ENCODE results near the gene OR51T1. TPM values are rescaled to one million over a fixed set of nuclear protein-coding genes. Genes with fewer than 3 reads are reported as not detected.

OR51T1 gene
- total and polyA plus RNA-seq, 2 donors (not counting 1 experiment from before 2014, with no cell fraction given), result not detected

DNA sequence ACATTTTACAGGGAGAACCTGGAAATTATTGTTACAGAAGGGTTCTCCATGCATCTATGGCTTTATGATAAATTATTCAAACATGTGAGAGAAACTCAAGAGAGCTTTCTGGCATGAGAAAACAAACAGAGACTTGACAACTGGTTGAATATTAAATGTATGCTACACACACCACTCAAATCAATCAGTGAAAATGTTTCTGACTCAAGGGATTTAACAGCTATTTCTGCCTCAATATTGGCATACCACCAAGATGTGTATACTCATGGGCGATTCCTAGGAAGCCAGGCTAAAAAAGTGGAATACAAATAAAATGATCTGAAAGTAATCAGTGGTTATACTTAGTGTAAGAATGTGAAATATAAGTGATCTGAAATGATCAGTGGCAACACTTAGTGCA lies 15.8 kb upstream of the OR51T1 start:
- Histone ChIP-seq H3K36me3 (replicated peaks in 1 of 2; ENCODE audit: control extremely low read depth in 1 of 2, control insufficient read depth in 1 of 2, extremely low read depth in 1 of 2, insufficient read depth in 2 of 2, low read length in 1 of 2) (no peaks in the 10 kb centered on the region), H3K4me3 (ENCODE audit: control extremely low read depth in 1 of 5, extremely low read depth in 1 of 5, insufficient read depth in 1 of 5, low read depth in 2 of 5, low read length in 4 of 5) (no peak overlapping the region), H3K79me2 (ENCODE audit: control insufficient read depth, insufficient read depth, low read length) (no peaks in the 10 kb centered on the region), H3K4me1 (ENCODE audit: control insufficient read depth in 2 of 2, insufficient read depth in 2 of 2, low read length in 2 of 2) (no peaks in the 10 kb centered on the region), H2AFZ (ENCODE audit: insufficient read depth, low read depth, low read length, poor library complexity, severe bottlenecking) (no peak overlapping the region), H3K9me3 (ENCODE audit: control extremely low read depth in 1 of 3, control insufficient read depth in 2 of 3, insufficient read depth in 1 of 3, low read length in 2 of 3) (no peaks in the 10 kb centered on the region), H4K20me1 (ENCODE audit: control insufficient read depth, insufficient read depth, low read length, poor library complexity, severe bottlenecking) (no peaks in the 10 kb centered on the region), H3K9ac (ENCODE audit: low read length) (no peak overlapping the region), H3K27ac (ENCODE audit: low read length in 2 of 2) (no peak overlapping the region), H3K4me2 (replicated peaks; ENCODE audit: low read depth, low read length, poor library complexity, severe bottlenecking) (no peak overlapping the region), H3K27me3 (replicated peaks in 1 of 4; ENCODE audit: control extremely low read depth in 1 of 4, control insufficient read depth in 3 of 4, insufficient read depth in 4 of 4, low read length in 3 of 4) (no peaks in the 10 kb centered on the region)
- ATAC-seq (ENCODE audit: low read depth), result no peak
- Mint-ChIP-seq H3K27me3 (no peaks in the 10 kb centered on the region), H3K4me3 (no peak overlapping the region), H3K4me1 (no peaks in the 10 kb centered on the region), H3K27ac (no peak overlapping the region), H3K9me3 (ENCODE audit: insufficient read depth) (no peaks in the 10 kb centered on the region)
- ChIA-PET CTCF (no interaction called here), POLR2A (no interaction called here)
- intact Hi-C loops (cut with micrococcal nuclease), result no loop called here
- no peak for TF ChIP-seq EZH2 (IDR thresholded peaks at IDR 0.05; ENCODE audit: borderline replicate concordance, insufficient read depth, low read depth, low read length, poor library complexity, severe bottlenecking)
- TF ChIP-seq, protein P1, sequence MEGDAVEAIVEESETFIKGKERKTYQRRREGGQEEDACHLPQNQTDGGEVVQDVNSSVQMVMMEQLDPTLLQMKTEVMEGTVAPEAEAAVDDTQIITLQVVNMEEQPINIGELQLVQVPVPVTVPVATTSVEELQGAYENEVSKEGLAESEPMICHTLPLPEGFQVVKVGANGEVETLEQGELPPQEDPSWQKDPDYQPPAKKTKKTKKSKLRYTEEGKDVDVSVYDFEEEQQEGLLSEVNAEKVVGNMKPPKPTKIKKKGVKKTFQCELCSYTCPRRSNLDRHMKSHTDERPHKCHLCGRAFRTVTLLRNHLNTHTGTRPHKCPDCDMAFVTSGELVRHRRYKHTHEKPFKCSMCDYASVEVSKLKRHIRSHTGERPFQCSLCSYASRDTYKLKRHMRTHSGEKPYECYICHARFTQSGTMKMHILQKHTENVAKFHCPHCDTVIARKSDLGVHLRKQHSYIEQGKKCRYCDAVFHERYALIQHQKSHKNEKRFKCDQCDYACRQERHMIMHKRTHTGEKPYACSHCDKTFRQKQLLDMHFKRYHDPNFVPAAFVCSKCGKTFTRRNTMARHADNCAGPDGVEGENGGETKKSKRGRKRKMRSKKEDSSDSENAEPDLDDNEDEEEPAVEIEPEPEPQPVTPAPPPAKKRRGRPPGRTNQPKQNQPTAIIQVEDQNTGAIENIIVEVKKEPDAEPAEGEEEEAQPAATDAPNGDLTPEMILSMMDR (IDR thresholded peaks at IDR 0.05), result no peak
- no peak for DNase-seq
- WGBS (ENCODE audit: insufficient coverage), result no CpG with 5 or more reads among the region's 1 CpG

DNA sequence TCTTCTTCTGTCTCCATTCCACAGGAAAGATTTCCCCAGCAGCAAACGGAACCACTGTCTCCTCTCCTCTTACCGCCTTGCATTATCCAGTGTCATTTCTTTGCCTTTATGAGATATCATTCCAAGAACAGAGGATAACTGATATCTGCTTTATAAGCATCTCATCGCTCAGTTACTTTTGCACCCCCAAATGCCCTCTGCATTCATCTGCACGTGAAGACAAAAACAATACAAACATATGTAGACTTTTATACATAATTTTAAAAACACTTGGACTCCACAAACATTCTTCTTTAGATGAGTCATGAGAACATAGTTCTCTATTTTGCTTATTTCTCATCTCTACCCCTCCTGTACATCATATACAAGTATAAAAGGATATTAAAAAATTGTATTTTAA lies 512 bp upstream of the OR51T1 start:
- Histone ChIP-seq H3K27ac (ENCODE audit: low read length in 2 of 2) (no peak overlapping the region), H3K4me2 (replicated peaks; ENCODE audit: low read depth, low read length, poor library complexity, severe bottlenecking) (no peak overlapping the region), H3K4me3 (ENCODE audit: control extremely low read depth in 1 of 5, extremely low read depth in 1 of 5, insufficient read depth in 1 of 5, low read depth in 2 of 5, low read length in 4 of 5) (no peak overlapping the region), H3K36me3 (replicated peaks in 1 of 2; ENCODE audit: control extremely low read depth in 1 of 2, control insufficient read depth in 1 of 2, extremely low read depth in 1 of 2, insufficient read depth in 2 of 2, low read length in 1 of 2) (no peaks in the 10 kb centered on the region), H3K79me2 (ENCODE audit: control insufficient read depth, insufficient read depth, low read length) (no peaks in the 10 kb centered on the region), H3K9ac (ENCODE audit: low read length) (no peak overlapping the region), H4K20me1 (ENCODE audit: control insufficient read depth, insufficient read depth, low read length, poor library complexity, severe bottlenecking) (no peaks in the 10 kb centered on the region), H3K27me3 (replicated peaks in 1 of 4; ENCODE audit: control extremely low read depth in 1 of 4, control insufficient read depth in 3 of 4, insufficient read depth in 4 of 4, low read length in 3 of 4) (no peaks in the 10 kb centered on the region), H3K9me3 (ENCODE audit: control extremely low read depth in 1 of 3, control insufficient read depth in 2 of 3, insufficient read depth in 1 of 3, low read length in 2 of 3) (peaks cover 0 to 1% (median 0%) of the 10 kb centered on the region in 3 donors), H3K4me1 (ENCODE audit: control insufficient read depth in 2 of 2, insufficient read depth in 2 of 2, low read length in 2 of 2) (no peaks in the 10 kb centered on the region), H2AFZ (ENCODE audit: insufficient read depth, low read depth, low read length, poor library complexity, severe bottlenecking) (no peak overlapping the region)
- peaks cover 3% of the 10 kb centered on the region for H3K4me1 Mint-ChIP-seq
- peaks cover 2% of the 10 kb centered on the region for H3K27me3 Mint-ChIP-seq
- POLR2A ChIA-PET, result no interaction called here
- H3K9me3 Mint-ChIP-seq (ENCODE audit: insufficient read depth), result no peaks in the 10 kb centered on the region
- no peak overlapping the region for H3K4me3 Mint-ChIP-seq
- CTCF ChIA-PET, result no interaction called here
- intact Hi-C loops (cut with micrococcal nuclease), result no loop called here
- H3K27ac Mint-ChIP-seq, result no peak overlapping the region
- no peak for TF ChIP-seq EZH2 (IDR thresholded peaks at IDR 0.05; ENCODE audit: borderline replicate concordance, insufficient read depth, low read depth, low read length, poor library complexity, severe bottlenecking)
- TF ChIP-seq, protein P1 (IDR thresholded peaks at IDR 0.05), result no peak
- ATAC-seq (ENCODE audit: low read depth) (no peak), DNase-seq (no peak)
- 92% methylated on average over 2 of the region's 4 CpGs for WGBS (ENCODE audit: insufficient coverage)

All from B cell (primary cell).